Measurements from ENCODE around the gene CBLIF.
"Not testable (repeated sequence)": the region's sequence is repeated elsewhere in the genome, so short reads cannot be mapped to it uniquely, and the experiment has no call there.

CBLIF gene

GRCh38 chr11:59845399-59845798 lies at the start of gene CBLIF:
TSS of gene CBLIF (minus strand) at chr11:59845499. CDS start at chr11:59845453, 46 bp downstream.
- no peak for DNase-seq (ENCODE audit: low spot score)
- TF ChIP-seq, protein P1, sequence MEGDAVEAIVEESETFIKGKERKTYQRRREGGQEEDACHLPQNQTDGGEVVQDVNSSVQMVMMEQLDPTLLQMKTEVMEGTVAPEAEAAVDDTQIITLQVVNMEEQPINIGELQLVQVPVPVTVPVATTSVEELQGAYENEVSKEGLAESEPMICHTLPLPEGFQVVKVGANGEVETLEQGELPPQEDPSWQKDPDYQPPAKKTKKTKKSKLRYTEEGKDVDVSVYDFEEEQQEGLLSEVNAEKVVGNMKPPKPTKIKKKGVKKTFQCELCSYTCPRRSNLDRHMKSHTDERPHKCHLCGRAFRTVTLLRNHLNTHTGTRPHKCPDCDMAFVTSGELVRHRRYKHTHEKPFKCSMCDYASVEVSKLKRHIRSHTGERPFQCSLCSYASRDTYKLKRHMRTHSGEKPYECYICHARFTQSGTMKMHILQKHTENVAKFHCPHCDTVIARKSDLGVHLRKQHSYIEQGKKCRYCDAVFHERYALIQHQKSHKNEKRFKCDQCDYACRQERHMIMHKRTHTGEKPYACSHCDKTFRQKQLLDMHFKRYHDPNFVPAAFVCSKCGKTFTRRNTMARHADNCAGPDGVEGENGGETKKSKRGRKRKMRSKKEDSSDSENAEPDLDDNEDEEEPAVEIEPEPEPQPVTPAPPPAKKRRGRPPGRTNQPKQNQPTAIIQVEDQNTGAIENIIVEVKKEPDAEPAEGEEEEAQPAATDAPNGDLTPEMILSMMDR (IDR thresholded peaks at IDR 0.05; ENCODE audit: extremely low read depth, missing control alignments) = no peak

- DNase-seq (ENCODE audit: low spot score) = no peak
- TF ChIP-seq, protein P1 (IDR thresholded peaks at IDR 0.05; ENCODE audit: extremely low read depth, missing control alignments) = no peak
Measured at GRCh38 chr11:59894616-59895015, 49.3 kb upstream of the CBLIF start.

- DNase-seq (ENCODE audit: low spot score) = no peak
- TF ChIP-seq, protein P1 (IDR thresholded peaks at IDR 0.05; ENCODE audit: extremely low read depth, missing control alignments) = no peak
Measured at GRCh38 chr11:59891781-59892181, 46.5 kb upstream of the CBLIF start.

- not testable (repeated sequence) for DNase-seq (ENCODE audit: low spot score)
Measured at GRCh38 chr11:59887156-59887555, 41.9 kb upstream of the CBLIF start.

DNA sequence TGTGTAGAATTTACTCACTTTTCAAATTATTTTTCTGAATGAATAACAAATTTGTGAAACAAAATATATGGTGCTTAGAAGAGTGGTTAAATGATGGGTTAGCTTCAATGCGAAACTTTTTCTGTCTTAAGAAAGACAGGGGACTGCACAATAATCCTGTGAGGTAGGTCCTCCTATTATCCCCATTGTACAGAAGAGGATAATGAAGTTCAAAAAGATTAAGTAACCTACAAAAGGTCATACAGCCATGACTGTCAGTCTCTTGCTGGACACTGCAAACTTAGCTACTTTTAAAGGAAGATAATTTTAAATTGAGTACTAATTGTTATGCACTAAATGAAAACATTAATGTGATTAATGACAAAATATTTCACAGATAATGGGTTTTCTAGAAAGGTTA lies 38.3 kb upstream of the CBLIF start:
- DNase-seq (ENCODE audit: low spot score) = no peak
- TF ChIP-seq, protein P1 (IDR thresholded peaks at IDR 0.05; ENCODE audit: extremely low read depth, missing control alignments) = no peak

- TF ChIP-seq, protein P1 (IDR thresholded peaks at IDR 0.05; ENCODE audit: extremely low read depth, missing control alignments) = no peak
- no peak for DNase-seq (ENCODE audit: low spot score)
Measured at GRCh38 chr11:59879567-59879966, 34.3 kb upstream of the CBLIF start.

- TF ChIP-seq, protein P1 (IDR thresholded peaks at IDR 0.05; ENCODE audit: extremely low read depth, missing control alignments) = no peak
- DNase-seq (ENCODE audit: low spot score) = no peak
Measured at GRCh38 chr11:59878575-59878974, 33.3 kb upstream of the CBLIF start, which contains the start of gene OOSP3. TSS of gene OOSP3 (plus strand) at chr11:59878782. CDS start at chr11:59878809, 27 bp downstream.

DNA sequence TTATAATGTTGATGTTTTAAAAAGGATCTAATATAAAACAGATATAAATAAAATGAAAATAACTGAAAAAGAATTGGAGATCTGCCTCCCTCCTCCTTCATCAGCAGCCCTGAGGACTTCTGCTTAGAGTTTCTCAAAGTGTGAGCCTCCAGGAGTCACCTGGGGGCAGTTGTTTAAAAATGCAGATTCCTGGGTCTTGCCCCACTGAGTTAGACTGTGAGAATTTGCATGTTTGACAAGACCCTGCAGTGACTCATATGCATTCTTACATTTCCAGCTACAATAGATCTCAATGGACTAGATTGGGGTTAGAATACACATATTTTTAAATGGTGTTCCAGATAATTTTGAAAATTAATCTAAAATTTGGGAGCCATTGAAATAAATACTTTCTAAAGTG lies 32.5 kb upstream of the CBLIF start:
- no peak for DNase-seq (ENCODE audit: low spot score)
- TF ChIP-seq, protein P1 (IDR thresholded peaks at IDR 0.05; ENCODE audit: extremely low read depth, missing control alignments) = no peak
